GM15510 (cell line): ENCODE data around the gene SMAP2.

ENCODE experiments used
- POLR2A ChIP-seq: IDR thresholded peaks from 3 replicates; pipeline ENCODE4 v1.6.1; 2011; ENCODE audit warnings: borderline replicate concordance; ENCODE audit not compliant: insufficient read length; ENCODE audit errors: extremely low read depth

Gene SMAP2

DNA sequence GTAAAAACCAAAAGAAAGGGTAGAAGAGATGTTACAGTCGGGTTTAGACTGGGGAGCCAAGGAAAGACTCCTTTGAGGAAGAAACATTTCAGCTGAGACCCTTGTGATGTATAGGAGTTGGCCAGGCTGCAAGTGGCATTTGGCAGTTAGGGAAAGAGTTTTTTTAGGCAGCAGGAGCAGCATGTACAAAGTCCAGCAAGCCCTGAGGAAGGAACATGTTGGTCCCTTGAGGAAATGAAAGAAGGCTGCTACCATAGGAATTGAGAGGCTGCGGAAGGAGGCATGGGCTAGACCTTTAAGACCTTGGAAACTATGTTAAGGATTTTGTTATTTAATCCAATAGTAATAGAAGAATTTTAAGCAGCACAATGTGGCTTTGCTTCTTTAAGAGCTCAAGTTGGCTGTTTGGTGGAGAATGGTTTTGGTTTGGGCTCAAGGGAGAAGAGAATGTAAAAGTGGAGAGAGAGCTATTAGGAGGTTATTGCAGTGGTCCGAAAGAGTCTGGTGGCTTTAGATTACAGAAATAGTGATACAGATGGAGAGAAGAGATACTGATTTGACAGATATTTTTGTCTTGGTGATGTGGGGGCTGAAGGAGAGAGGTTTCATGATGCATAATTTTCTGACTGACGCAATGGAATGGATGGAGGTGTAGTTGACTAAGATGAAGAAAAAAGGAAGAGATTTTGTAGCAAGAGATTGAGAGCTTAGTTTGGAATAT, 26.6 kb downstream of the SMAP2 start:
- TF ChIP-seq POLR2A, result no peak

DNA sequence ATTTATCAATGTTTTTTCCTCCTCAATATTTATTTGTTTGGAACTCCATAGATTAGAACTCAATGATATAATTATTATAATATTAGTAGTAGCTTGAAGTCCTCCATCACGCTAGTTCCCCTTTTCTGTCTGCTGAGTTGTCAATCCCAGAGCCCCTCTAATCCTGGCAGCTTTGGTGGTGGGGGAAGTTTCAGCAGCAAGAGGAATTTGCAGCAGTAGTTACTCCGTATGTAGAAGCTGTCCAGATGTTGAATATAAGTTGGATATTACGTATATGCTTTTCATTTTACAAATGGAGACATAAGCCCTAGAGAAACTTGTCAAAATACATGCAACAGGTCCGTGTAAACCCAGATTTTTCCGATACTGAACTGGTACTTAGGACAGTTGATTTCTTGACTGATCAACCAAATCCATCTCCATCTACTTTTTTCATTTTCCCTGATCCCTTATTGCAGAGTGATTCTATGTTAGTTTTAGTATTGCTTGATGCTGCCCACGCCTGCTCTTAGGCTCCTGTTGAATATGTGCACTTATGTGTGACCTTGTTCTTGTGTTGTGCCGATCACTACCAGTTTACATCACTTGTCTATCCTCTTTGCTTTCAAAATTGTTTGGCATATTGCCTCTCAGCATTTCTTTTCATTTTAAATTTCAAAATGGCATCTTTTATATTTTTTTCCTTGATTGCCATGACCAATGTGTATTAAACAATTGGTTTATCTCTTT, 28.1 kb downstream of the SMAP2 start:
- no peak for TF ChIP-seq POLR2A

DNA sequence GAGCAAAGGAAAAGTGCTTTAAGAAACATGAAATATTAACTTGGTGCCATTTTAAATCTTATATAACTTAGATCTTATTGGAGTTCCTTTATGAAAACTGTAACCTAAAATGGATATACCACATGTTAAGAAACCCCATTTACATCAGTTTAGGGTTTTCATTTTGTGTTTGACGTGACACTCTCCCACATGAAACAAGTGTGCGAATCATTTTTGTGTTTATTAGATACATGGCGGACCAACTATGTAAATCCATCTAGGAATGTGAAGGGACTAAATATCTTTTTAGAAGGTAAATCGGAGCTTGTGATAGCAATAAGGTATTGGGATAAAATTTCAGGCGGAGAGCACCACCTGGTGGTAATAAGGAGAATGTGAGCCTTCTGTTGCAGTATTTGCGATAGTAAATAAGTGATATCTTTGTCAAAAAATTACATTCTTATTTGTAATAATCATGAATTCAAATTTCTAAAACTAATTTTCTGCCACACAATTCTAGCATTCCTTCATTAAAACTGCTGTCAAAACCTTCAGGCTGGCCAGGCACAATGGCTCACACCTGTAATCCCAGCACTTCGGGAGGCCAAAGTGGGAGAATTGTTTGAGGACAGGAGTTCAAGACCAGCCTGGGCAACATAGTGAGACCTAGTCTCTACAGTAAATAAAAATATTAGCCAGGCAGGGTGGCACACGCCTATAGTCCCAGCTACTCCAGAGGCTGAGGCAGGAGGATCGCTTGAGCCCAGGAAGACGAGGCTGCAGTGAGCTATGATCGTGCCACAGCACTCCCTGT, 31.3 kb downstream of the SMAP2 start:
- TF ChIP-seq POLR2A, result no peak

DNA sequence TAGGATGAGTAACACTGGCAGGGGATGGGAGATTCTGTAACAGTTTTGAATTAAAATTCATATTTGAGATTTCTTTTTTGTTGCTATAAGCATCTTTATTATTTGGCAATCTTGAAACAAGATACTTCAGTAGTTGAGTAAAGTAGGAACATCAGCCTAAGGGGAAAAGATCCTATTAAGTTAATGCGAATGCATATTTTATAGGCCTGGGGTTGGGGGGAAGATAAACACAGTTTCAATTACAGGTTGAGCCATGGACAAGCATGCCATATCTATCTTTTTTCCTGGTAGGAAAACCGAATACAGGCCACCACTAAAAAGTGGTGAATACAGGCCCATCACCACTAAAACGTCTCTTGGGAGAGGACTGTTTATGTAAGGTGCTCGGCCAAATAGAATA, 32.3 kb downstream of the SMAP2 start:
- no peak for TF ChIP-seq POLR2A

DNA sequence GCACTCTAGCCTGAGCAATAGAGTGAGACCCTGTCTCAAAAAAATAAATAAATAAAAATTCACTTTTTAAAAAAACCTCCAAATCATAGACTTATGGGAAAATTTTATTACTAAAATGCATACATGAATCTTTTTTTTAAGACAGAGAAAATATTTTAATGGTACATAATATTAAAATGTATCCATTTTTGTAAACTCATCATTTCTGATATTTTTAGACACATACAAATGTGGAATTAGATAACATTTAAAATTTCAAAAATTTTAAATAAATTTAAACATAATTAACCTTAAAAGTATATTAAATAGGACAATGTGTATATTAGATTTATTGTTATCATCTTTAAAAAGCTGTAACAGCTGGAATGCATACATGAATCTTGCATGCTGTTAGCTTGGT, 33.9 kb downstream of the SMAP2 start:
- TF ChIP-seq POLR2A, result no peak

DNA sequence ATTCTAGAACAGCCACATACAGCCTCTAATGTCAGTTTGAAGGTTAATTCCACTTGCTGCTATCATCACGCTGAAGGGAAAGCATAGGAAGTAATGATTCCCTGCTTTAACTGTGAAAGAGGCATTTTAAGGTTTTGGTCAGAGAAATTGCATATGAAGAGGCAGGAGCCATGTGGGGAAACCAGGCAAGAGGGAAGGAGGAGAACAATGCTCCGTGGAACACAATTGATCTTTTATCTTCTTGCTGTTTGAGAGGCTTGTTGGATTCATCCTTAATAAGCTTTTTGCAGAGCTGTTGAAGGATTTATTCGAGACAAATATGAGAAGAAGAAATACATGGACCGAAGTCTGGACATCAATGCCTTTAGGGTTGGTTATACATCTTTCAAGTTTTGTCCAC, 35.9 kb downstream of the SMAP2 start:
- TF ChIP-seq POLR2A, result no peak

DNA sequence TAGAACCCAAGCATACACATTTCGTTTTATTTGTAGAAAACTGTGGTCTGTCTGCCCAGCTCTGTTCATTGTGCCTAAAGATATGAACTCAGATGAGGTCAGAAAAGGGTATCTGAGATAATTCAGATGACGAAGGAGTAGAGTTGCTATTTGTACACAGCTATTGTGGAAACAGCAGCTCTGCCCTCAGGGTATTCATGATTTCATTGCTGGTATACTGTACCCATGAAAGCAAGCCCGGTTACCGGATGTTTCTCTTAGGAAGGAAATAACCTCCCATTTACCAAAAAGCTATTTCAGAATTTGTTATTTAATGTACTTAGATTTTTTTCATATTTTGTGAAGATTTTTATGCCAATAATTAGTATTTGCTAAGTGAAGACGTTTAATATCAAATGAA, 37.8 kb downstream of the SMAP2 start:
- no peak for TF ChIP-seq POLR2A

DNA sequence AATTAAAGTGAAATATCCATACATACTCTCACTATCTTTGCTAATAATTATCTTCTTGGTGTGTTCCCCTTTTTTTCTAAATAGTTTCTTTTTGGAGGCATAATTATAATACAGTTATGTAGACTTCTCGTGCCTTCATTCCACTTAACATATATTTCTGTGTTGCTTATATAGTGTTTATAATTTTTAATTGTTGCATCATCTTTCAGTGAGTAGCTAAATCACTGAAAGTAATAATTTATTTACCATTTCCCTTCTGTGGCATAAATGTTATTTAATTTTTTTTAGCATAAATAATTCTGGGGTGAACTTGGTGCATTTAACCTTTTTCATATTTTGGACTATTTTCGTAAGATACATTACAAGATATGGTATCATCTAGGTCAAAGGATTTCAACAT, 38.3 kb downstream of the SMAP2 start:
- TF ChIP-seq POLR2A, result no peak

DNA sequence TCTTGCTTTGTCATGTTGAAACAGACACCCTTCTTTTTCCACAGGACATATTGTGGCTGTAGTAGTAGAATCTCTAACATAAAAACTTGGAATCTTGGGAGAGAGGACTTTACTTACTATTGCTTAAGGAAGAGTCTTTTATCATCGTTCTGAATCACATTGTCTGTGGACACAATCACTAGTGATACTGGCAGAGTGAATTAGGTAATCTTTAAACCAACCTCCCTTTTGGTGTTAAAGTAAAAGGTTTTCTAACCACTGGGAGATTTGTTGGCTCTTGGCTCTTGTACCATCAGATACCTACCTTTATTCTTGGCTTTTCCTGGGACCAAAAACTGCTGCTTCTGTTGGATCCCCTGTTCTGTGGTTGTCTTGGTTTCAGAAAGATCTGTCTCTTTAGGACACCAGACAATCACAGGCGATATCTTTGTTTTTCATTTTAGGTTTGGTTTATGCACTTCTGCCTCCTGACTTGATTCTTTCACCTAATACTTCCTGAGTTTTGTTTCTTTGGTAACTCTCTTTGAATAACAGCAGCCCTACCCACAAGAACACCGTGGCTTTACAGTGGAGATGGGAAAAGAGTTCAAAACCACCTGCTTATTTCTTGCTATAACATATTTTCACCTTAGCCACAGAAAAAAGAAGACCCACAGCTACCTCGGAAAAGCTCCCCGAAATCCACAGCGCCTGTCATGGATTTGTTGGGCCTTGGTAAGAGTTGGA, 40.2 kb downstream of the SMAP2 start:
- TF ChIP-seq POLR2A, result no peak

DNA sequence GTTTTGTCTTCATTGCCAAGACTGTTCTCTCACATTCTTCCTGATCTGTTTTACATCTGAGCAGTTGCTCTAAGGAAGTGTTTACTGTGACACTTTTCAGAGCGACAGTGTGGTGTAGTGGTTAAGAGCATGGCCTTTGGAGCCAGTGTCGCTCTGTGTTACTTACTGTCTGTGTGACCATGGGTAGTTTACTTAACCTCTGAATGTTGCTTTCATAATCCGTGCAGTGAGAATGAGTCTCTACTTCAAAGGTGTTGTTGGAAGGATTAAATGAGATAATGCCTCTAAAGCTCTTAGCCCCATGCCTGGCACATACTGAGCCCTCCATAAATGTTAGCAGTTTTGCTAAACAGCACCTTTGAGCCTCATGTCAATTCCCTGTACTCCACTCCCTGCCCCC, 40.8 kb downstream of the SMAP2 start:
- TF ChIP-seq POLR2A, result no peak

DNA sequence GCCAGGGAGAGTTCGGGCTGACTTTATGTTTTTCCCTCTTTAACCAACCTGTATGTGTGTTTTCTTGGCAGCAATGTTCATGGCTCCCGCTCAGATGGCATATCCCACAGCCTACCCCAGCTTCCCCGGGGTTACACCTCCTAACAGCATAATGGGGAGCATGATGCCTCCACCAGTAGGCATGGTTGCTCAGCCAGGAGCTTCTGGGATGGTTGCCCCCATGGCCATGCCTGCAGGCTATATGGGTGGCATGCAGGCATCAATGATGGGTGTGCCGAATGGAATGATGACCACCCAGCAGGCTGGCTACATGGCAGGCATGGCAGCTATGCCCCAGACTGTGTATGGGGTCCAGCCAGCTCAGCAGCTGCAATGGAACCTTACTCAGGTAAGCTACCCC, 43.2 kb downstream of the SMAP2 start:
- TF ChIP-seq POLR2A, result no peak

DNA sequence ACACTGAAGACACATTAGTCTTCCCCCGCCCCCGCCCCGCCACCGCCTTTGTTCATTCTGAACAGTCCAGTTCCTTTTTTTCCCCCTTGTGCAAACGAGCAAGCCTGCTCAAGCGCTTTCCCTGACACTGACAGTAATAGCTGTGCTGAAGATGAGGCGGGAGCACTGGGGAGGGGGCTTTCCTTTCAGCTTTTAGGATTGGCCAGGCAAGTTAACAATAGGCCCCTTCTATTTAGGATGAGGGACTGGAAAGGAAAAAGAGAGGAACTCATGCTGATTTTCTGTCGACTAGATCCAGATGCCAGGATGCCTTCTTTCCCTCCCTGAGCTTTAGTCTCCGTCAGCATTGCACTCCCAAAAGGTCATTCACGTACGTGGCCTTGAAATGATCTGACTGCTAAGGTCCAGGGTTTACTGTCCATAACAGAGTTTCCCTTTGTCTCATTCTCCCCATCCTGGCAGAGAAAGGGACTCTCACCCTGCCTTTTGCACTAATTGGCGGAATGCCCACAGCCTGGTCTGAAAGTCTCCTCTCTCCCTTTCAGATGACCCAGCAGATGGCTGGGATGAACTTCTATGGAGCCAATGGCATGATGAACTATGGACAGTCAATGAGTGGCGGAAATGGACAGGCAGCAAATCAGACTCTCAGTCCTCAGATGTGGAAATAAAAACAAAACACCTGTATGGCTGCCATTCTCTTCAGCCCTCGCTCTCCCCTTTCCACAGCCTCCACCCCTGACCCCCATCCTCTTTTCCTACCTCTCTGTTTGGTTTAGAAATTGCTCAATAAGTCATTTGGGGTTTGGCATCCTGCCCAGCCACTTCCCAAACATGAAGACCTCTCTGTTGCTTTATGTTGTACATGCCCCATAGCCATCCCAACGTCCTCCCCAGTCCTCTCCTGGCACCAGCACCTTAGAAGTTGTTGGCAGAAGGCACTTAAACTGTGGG, 48.2 kb downstream of the SMAP2 start:
- no peak for TF ChIP-seq POLR2A

DNA sequence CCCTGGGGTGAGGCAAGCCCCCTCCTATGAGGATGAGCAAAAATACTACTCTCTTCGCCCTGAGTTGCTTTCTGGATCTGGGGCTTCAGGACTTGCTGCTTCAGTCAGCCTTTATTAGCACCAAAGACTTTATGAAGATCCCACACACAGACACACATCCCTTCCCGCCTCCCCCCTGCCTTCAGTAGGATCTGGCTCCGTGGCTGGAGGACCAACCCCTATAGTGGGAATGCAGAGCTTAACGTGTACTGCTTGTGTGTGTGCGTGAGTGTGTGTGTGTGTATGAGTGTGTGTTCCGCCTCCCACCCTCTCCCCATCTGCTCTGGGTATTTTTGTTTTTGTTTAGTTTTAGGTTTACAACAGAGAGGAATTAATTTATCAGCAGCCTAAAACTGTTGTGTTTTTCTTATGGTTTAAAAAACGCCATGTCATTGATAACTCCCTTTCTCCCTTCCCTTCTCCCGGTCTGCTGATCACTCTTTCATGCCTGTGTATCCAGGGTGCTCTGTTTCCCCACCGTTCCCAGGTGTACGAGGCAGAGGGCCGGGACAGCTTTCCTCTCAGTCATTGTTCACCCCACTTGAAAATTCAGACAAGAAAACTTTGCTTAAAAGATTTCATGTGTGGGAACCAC, 49.2 kb downstream of the SMAP2 start:
- TF ChIP-seq POLR2A, result no peak

DNA sequence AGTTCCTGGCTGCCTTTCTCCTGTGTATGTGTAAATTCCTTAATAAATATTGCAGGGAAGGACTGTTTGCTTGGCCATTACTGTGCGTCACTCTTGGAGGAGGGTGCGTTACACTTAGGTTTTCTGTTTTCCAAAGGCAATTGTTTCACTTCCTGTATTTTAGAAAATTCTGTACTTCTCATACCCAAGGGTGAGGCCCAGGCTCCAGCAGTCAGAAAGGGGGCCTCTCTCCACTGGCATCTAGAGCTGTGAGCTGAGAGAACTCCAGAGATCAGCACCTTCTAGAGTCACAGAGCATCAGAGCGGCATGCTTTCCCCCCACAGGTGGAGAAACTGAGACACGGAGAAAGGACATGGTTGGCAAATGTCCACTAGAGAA, 49.7 kb downstream of the SMAP2 start:
- TF ChIP-seq POLR2A, result no peak

DNA sequence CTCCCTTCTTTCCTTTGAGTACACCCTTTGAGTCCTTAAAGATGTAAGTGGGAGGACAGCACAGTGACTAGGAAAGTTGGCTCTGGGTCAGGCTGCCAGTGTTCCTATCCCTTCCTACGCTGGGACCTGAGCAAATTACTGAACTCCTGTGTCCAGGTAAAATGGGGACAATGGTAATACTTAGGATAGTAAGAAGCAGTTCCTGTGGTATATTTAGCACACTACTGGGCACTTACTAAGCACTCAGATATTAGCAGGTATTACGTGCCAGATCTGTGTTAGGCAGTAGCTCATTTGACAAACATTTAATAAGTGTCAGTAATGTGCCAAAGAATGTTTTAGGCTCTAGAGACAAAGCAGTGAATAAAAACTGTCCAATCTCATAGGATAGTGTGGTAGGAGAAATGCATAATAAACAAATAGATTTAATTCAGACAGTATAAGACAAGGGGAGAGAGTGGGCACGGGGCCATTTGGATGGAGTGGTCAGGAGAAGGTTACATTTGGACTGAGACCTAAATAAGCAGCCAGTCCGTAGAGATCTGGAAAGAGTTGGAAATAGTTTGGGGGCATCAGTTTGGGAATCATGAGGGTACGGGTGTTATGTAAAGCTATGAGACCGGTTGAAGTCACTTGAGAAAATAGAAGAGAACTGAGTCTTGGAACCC, 50.6 kb downstream of the SMAP2 start:
- no peak for TF ChIP-seq POLR2A
